ENCODE data around the gene FBXL19.

Gene FBXL19

DNA sequence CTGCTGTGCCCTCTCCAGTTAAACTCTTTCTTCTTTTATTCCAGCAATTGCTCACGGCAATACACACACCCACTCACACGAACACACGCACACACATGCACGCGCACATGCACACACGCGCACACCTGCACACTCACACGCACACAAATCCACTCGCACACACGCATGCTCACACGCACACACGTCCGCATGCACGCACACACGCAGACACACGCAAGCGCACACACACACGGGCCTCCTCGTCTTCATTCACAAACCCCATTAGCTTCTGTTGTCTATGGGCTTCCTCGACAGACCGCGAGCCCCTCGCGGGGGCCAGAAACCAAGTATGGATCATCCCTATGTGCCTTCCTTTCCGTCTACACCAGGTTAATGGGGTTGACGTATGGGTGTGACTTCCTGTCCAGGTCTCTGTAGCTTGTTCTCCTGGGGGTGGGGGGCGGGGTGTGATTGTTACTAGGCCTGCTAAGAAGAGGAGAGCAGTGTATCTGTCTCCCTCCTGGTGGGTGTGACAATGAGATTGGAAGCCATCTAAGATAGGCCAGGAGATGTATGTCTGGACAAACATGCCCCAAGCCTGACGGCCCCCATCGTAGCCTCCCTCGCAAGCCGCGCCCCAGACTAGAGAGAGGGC, 27.6 kb upstream of the FBXL19 start:
- DNase-seq = no peak

DNA sequence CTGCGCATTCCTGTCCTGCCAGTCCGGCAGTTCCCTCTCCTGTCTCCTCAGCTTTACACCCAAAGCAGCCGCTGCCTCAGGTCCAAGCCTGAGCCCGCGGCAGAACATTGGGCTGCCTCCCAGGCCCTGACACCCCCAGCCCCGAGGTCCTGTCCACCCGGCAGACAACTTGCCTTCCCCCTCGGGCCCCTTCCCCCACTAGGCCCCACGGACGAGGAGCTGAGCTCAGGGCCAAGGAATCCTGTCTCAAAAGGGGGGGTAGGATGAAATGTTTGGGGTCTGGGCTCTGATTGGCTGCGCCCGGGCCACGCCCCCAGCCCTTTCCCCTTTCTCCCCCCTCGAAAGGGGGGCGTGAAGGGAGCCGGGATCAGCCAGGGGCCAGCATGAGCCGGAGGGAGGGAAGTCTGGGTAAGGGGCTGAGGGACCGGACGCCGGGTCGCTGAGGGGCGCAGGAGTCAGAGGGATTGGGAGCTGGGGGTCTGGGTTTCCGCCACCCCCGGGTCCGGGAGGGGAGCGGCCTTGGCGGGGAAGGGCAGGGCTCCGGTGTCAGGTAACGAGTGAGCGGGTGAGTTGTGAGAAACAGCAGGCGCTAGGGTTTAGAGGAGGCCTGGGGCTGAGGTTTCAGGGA, 27.0 kb upstream of the FBXL19 start, which contains the start of gene CTF1:
CTF1 (plus strand) TSS at position 354 of the 628 bp plus-strand sequence; CDS start at position 384, 30 bp downstream.
- no peak for DNase-seq

DNA sequence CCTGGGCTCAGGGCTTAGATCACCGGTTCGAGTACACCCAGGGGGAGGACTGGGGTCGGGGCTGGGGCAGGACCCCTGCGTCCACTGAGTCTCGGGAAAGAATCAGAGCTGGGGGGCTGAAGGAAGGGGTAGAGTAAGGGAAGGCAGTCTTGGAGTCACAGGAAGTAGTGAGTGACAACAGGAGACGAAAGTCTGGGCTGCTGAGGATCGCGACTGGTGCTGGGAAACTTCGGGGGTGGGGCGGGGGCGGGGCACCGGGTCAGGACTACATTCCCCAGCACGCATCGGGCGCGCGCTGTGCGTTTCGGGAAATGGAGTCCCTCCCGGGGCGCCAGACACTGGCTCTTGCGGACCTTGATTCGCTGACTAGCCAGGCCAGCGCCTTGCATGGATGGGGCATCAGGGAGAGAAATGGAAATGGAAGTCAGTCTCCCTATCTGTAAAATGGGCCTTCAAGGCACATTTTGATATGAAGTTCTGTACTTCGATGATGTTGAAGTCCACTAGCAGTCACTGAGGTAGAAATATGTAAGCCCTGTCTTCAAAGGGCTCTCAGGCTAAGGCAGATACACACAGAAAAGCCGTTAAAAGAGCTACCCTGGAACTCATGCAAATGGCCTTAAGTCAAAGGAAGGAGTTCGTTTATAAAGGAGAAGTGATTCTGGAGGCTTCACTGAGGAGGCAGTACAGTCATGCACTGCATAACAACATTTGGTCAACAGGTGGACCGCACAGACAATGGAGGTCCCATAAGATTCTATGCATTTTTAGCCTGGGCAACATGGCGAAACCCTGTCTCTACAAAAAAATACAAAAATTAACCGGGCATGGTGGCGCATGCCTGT, 26.3 kb upstream of the FBXL19 start:
- DNase-seq = peak; percentile 74

DNA sequence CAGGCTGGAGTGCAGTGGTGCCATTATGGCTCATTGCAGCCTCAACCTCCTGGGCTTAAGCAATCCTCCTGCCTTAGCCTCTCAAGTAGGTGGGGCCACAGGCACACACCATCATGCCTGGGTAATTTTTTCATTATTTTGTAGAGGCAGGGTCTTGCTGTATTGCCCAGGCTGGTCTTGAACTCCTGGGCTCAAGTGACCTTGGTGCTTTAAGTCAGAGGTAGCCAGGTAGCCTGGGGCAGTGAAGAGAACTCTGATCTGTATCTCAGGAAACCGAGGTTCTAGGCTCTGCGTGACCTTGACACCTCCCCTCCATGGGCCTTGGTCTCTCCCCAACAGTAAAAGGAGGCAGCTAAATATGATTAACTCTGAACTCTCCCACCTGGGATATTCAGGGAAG, 23.6 kb upstream of the FBXL19 start:
- no peak for DNase-seq

DNA sequence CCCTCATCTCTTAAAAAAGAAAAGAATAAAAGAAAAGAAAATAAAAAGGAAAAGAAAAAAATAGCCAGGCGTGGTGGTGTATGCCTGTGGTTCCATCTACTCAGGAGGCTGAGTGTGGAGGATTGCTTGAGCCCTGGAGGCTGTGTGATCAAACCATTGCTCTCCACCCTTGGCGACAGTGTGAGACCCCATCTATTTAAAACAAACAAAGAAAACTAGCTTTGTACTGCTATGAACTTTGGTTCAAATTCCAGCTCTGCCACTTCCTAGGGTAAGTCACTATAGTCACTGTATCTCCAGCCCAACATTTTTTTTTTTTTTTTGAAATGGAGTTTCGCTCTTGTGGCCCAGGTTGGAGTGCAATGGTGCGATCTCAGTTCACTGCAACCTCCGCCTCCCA, 22.8 kb upstream of the FBXL19 start:
- no peak for DNase-seq

DNA sequence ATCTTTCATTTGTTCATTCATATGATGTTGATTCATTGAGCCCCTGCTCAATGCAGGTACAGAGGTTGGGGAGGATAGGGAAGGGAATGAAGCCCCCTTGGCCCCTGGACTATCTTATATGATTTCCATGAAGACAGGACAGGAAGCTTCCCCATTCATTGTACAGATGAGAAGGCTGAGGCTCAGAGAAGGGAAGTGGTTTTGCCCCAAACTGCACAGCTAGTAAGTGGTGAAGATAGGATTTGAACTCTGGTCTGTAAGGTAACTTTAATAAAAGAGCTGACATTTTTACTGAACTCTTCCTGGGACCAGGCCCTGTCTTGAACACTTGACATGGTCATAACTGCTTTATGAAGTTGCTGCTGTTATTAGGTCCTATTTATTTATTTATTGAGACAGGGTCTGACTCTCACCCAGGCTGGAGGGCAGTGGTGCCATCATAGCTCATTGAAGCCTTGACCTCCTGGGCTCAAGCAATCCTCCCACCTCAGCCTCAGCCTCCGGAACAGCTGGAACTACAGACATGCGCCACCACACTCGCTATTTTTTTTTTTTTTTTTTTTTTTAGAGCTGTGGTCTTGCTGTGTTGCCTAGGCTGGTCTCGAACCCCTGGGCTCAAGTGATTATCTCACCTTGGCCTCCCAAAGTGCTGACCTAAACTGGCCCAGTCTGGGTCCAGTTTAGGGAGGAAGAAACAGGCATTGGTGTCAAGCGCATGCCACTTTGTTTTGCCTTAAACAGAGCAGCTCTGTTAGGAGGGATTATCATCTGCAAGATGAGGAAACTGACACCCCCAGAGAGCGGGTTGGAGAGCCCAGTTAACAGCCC, 22.0 kb upstream of the FBXL19 start:
- no peak for DNase-seq

DNA sequence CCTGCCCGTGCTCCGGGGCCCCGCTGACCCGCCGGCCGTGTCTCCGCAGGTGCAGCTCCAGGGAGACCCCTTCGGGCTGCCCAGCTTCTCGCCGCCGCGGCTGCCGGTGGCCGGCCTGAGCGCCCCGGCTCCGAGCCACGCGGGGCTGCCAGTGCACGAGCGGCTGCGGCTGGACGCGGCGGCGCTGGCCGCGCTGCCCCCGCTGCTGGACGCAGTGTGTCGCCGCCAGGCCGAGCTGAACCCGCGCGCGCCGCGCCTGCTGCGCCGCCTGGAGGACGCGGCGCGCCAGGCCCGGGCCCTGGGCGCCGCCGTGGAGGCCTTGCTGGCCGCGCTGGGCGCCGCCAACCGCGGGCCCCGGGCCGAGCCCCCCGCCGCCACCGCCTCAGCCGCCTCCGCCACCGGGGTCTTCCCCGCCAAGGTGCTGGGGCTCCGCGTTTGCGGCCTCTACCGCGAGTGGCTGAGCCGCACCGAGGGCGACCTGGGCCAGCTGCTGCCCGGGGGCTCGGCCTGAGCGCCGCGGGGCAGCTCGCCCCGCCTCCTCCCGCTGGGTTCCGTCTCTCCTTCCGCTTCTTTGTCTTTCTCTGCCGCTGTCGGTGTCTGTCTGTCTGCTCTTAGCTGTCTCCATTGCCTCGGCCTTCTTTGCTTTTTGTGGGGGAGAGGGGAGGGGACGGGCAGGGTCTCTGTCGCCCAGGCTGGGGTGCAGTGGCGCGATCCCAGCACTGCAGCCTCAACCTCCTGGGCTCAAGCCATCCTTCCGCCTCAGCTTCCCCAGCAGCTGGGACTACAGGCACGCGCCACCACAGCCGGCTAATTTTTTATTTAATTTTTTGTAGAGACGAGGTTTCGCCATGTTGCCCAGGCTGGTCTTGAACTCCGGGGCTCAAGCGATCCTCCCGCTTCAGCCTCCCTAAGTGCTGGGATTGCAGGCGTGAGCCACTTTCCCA, 21.1 kb upstream of the FBXL19 start:
- peak; percentile 33 for DNase-seq

DNA sequence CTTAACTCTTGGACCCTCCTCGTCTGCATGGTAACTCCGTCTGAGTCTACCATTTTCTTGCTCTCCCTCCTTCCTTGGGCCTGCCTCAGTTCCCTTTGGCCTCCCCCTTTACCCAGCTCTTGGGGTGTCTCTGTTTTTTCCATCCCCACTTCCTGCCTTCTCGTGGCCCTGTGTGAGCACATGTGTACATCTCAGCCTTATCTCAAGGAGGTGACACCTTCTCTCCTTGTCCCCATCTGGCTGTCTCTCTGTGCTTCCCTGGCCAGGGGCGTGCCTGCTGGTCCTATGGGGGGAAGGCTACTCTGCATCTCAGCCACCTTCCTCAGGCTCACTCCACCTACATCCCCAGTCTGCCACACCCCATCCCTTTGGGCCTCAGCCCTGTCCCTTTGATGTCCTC, 20.4 kb upstream of the FBXL19 start:
- no peak for DNase-seq

DNA sequence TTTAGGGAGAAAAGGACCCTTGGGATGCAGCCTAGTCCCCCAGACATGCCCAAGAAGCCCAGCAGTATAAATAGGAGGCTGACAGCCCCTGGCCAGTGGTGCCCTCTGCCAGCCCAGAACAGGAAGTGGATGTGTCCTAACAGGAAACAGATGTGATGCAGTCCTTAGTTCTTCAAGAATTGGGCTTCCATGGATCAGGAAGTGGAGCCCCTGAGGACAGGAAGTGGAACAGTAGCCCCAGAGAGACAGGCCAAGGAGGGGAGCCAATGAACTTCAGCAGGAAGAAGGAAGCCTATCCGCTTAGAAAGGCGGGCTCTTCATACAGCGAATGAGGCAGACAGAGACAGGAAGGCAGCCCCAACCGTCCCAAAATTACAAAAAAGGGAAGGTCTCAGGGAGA, 19.8 kb upstream of the FBXL19 start:
- no peak for DNase-seq

DNA sequence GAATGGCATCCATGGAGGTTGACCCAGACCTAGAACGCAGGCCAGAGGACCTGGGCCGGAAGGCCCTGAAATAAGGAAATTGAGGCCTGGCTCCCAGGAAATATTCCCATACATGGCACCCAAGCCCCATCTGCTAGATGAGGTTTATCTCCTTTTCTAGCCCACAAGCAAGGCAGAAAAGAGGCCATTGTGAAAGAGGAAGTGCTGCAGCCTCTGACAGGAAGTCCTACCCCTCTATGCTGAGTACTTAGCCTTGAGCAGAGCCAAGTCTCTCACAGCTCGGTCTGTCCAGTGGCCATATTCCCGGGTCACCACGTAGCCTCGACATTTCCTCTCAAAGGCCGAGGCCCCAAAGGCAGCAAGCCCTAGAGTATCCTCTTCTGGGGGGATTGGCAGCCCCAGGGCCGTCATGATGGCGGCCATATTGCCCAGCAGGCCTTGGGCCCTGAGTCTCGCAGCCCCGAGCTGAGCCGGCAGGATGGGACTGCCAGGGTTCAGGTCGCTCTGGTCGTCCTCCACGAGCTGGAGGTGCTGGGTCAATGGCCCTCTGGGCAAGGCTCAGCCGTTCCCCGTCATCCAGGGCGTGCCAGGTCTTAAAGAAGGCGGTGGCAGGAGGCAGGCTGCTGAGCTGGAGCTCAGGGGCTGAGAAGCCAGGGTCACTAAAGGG, 19.1 kb upstream of the FBXL19 start:
- DNase-seq = no peak

DNA sequence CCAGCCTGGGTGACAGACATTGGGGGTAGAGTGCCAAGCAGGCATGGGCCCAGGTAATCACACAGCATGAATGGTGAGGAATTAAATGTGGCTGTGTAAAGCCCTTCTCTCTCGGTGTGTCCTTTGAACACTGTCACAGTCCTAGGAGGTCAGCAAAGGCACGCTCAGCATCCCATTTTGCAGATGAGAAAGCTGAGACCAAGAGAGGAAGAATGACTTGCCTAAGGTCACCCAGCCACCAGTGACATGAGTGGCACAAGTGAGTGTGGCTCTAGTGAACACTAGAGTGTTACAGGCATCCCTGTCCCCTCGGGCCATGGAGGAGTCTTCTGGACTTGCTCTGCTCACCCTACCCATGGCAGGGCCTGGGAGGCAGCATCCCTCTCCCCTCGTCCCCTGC, 16.3 kb upstream of the FBXL19 start:
- DNase-seq = no peak

DNA sequence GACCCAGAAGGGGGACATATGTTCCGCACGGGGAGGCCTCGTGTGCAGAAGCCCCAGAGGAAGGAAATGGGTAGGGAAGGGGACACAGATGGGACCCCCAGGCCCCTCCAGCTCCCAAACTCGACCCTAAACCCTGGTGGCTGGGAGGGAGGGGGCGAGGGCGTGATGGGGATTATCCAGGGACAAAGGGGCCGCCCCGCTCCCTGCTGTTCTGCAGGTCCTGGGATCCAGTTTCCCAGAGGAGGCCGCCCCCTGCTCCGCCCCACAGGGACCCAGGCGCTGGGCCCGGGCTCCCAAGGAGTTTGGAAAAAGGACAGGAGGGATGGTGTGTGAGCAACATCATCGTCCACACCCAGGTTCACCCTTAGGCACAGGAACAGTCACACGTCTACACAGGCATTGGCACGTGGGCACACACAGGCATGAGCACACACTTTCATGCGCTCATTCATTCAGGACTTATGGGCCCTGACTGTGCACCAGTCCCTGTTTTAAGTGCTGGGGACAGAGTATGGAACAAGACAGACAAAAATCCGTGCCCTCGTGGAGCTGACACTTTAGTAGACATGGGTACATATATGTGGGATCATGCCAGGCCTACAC, 12.8 kb upstream of the FBXL19 start:
- DNase-seq = no peak

DNA sequence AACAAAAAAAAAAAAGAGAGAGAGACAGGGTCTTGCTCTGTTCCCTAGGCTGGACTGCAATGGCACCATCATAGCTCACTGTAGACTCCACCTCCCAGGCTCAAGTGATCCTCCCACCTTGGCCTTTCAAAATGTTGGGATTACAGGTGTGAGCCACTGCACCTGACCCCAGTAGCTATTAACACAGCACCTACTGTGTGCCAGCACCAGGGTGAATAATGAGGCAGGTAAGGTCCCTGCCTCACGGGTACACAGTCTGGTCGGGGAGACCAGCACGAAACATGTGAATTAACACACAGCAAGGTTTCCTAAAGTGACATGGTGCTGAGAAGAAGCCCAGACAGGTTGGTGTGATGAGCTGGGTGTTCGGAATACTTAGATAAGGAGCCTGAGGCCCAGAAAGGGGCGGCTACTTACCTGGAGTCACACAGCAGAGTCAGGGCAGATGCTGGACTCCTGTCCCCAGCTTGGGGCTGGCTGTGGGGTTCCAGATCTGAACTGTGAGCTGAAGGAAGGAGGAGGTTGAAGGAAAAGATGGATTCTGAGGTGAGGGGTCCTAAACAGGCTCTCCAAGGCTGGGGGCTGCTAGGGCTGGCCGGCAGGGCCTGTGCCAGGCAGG, 10.5 kb upstream of the FBXL19 start:
- DNase-seq = no peak

DNA sequence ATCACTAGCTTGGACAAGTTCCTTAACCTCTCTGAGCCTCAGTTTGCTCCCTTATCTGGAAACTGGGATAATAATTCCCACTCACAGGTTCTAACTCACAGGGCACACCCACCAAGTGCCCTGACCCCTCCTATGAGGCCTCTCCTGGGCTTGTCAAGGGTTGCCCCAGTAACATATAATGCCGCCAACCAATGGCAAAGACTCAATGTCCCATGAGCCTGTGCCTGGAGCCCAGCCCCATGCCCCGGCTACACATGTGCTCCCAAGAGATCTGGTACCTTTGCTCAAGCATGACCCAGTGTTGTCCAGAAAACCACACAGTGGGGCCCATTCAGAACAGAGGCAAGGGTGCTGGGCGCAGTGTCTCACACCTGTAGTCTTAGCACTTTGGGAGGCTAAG, 8.5 kb upstream of the FBXL19 start:
- no peak for DNase-seq

DNA sequence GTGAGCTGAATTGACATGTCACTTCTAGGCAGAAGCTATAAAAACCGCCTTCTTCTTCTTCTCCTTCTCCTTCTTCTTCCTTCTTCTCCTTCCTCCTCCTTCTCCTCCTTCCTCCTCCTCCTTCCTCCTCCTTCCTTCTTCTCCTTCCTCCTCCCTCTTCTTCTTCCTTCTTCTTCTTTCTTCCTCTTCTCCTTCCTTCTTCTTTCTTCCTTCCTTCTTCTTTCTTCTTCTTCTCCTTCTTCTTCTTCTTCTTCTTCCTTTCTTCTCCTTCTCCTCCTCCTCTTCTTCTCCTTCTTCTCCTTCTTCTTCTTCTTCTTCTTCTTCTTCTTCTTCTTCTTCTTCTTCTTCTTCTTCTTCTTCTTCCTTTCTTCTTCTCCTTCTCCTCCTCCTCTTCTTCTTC, 4.8 kb upstream of the FBXL19 start:
- no peak for DNase-seq

DNA sequence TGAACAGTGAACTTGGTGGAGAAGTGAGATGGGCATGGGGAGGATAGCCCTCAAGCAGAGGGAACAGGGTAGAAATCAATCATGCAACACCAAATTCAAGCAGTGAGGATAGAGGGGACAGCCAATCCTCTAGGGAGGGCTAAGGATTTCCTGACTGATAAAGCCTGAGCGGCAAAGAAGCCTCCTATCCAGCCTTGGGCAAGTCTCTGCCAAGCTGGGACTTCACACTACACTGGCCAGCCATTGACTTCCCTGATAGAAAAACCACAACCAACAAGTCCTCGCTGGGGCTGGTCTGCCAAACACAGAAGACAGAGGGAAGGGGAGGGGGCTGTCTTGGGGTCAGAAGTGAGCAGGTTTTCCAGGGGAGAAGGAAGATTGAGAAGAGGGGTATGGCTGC, 2.5 kb upstream of the FBXL19 start:
- no peak for DNase-seq

DNA sequence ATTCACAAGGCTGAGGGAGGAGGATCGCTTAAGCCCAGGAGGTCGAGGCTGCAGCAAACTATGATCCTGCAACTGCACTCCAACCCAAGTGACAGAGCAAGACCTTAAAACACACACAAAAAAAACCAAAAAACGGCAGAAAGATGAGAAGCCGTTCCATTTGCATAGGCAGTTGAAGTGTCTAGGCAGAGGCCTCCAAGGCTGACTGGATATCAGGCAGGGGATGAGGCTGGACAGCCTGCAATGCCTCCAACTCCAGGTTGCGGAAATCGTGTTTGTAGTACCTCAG, 2.0 kb upstream of the FBXL19 start:
- no peak for DNase-seq

DNA sequence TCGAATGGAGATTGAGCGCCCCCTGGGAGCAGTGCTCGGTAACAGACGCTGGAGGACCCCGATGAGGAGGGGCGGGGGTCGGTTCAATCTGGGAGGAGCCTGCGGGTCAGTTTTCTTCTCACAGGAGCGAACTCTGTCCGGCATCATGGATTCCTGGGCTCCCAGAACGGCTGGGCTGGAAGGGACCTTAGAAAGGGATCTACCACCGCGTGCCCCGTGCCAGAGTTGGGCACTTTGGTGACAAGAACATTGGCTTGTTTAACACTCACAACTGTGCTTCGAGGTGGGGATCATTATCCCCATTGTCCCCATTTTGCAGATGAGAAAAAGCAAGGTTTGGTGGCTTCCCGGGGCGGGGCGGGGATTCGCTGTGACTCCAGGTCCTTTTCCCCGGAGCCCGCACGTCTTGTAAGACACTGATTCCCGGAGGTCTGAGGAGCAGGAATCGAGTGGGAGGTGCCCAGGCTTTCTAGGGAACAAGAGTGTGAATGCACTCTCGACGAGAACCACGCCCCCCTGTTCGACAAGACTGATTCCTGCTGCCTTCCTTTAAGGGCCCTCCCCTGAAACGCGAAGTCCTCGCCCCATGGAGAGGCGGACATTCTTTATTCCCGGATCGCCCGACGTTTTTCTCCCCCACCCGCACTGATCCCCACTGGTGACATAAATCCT, 1.5 kb upstream of the FBXL19 start:
- DNase-seq = peak; percentile 86

DNA sequence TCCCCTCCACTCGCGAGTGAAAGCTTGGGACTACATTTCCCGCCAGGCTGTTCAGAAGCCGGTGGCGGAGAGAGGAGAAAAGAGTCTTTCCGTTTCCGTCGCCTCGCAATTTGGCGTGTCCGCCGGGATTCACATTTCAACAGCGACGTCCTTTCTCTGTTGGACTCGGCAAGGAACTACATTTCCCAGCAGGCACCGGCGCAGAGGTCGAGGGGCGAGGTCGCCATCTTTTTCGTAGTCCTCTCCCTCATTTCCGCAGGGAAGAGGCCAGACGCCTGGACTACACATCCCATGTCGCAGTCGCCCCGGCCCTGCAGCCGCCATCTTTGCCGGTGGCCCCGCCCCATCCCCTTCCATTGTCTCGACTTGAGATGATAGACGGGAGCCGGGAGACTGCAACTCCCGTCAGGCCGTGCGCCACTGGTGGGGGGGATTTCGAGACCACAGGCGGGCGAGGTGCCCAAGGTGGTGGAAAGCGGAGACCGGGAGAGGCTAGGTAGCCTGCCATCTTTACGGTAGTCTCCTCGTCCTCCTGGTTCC, 882 bp upstream of the FBXL19 start:
- DNase-seq = peak; percentile 99

All from effector CD4-positive, alpha-beta T cell (primary cell).